Measurements from ENCODE around the gene CTIF.

- TF ChIP-seq, protein P1, sequence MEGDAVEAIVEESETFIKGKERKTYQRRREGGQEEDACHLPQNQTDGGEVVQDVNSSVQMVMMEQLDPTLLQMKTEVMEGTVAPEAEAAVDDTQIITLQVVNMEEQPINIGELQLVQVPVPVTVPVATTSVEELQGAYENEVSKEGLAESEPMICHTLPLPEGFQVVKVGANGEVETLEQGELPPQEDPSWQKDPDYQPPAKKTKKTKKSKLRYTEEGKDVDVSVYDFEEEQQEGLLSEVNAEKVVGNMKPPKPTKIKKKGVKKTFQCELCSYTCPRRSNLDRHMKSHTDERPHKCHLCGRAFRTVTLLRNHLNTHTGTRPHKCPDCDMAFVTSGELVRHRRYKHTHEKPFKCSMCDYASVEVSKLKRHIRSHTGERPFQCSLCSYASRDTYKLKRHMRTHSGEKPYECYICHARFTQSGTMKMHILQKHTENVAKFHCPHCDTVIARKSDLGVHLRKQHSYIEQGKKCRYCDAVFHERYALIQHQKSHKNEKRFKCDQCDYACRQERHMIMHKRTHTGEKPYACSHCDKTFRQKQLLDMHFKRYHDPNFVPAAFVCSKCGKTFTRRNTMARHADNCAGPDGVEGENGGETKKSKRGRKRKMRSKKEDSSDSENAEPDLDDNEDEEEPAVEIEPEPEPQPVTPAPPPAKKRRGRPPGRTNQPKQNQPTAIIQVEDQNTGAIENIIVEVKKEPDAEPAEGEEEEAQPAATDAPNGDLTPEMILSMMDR (IDR thresholded peaks at IDR 0.05), result no peak
- TF ChIP-seq POLR2A (IDR thresholded peaks at IDR 0.05), result no peak
Measured at GRCh38 chr18:48862132-48862531, 323.3 kb downstream of the CTIF start.
